ENCODE results near the gene AIFM1.
A peak's percentile ranks its signal among the peaks of the same experiment; 100 is the strongest.

Gene AIFM1

DNA sequence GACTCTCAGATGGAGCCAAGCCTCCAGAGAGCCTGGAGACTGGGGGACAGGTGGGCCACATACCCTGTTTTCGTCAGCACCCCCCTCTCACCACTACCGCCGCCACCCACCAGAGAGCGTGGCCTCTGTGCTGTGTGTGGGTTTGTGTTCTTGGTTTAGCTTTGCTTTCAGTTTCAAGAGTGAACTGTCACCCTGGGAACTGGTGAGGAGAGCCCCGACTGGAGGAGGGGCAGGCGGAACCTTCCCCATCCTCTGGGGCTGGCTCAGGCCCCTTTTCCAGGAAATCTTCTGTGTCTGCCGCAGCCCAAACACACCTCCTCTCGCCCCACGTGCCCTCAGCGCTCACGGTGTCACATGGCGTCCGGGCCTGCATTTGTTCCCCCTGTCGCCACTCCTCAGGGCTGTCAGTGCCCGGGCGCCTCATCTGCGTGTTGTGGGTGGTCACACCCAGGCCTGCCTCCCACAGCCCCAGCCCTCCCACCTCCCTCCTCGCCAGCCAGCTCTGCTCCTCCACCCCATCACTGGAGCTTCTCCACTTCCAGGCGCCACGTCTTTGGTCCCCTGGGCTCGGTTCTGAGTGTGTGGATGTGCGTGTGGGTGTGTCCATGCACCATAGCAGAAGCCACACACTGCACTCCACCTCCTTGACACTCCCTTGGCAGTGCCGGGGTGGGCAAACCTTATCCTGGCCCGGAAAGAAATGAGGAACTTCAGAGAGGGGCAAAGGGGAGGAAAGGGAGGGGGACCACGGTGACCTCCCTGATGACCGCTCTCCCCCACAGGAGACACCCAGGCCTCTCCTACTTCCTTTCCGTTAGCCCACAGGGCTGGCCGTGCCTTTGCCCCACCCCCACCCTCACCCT is 83.2 kb downstream of the AIFM1 start:
- H3K27ac ChIP-seq = no peak overlapping the region
- TF ChIP-seq, protein P1, sequence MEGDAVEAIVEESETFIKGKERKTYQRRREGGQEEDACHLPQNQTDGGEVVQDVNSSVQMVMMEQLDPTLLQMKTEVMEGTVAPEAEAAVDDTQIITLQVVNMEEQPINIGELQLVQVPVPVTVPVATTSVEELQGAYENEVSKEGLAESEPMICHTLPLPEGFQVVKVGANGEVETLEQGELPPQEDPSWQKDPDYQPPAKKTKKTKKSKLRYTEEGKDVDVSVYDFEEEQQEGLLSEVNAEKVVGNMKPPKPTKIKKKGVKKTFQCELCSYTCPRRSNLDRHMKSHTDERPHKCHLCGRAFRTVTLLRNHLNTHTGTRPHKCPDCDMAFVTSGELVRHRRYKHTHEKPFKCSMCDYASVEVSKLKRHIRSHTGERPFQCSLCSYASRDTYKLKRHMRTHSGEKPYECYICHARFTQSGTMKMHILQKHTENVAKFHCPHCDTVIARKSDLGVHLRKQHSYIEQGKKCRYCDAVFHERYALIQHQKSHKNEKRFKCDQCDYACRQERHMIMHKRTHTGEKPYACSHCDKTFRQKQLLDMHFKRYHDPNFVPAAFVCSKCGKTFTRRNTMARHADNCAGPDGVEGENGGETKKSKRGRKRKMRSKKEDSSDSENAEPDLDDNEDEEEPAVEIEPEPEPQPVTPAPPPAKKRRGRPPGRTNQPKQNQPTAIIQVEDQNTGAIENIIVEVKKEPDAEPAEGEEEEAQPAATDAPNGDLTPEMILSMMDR (conservative IDR thresholded peaks at IDR 0.05) = no peak

DNA sequence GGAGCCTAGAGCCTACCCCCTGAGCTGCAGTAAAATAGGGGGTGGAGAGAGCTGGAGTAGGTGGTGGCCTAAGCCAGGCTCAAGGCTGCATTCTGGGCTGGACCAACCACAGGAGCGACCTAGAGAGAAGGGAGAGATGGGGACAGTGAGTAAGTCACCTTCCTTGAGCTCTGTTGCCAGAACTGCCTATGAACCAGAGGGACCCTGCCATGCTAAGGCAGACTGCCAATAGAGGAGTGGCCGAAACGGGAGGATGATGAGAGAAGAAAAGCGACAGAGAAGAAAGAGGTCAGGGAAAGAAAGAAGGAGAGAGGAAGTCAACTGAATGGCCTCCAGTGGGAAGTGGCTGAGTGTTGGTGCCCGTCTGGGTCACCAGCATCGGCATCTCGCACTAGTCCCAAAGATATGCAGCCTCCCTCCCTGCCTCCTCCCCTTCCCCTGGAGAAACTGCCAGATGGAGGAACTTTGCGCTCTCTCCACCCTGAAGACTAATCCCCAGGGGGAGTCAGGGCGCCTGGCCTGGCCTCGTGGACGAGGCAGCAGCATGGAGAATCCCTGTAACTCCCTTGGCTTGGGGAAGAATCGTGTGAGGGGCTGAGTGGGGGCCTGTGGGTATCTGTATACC is 84.1 kb downstream of the AIFM1 start:
- H3K27ac ChIP-seq = no peak overlapping the region
- TF ChIP-seq, protein P1 (conservative IDR thresholded peaks at IDR 0.05) = no peak

DNA sequence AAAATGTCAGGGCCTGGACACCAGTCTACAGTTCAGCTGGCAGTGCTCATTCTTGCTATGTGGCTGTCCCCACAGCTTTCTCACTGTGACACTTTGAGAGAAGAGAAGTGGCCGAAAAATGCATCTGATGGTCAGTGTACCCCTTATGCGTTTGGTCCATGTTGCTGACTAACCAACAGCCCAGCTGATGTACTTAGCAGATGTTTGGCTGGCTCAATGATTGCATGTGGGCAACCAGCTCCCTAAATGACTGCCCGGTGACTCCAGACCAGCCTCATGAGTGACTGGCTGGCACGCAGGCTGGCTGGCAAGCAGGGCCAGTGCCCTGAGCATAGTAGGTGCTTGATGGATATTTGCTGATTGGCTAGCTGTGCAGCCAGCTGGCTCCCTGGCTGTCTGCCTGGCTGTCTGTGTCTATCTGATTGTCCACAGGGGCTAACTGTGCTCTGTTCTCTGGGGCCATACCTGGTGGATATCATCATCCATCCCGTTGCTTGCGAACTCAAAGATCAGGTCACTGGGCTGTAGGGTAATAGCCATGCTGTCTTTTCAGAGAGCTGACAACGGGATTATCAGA is 84.8 kb downstream of the AIFM1 start:
- H3K27ac ChIP-seq = no peak overlapping the region
- TF ChIP-seq, protein P1 (conservative IDR thresholded peaks at IDR 0.05) = no peak

DNA sequence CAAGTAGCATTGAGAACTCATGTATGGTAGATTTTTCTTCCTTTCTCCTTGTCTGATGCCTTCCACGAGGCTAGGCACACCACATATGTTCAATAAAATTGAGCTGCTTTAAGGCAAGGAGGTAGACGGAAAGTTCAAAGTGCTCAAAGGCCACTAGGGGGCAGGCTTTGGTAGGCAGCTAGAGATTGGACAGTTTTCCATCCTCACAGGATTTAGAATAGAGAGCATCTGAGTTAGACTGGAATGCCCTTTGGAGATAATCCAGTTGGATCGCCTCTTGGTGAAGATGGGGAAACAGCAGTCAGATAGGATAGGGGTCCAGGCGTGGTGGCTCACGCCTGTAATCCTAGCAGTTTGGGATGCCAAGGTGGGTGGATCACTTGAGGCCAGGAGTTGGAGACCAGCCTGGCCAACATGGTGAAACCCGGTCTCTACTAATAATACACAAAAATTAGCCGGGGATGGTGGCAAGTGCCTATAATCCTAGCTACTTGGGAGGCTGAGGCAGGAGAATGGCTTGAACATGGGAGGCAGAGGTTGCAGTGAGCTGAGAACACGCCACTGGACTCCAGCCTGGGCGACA is 85.7 kb downstream of the AIFM1 start:
- H3K27ac ChIP-seq = no peak overlapping the region
- TF ChIP-seq, protein P1 (conservative IDR thresholded peaks at IDR 0.05) = peak; percentile 78
